Neural cell (in vitro differentiated cells): Measurements from ENCODE around the gene HERC3.

ENCODE experiments used
- CTCF ChIP-seq: fragments of 450-650 bp; IDR thresholded peaks from 2 replicates; pipeline ENCODE4 v1.5.1; 2014; ENCODE audit warnings: antibody characterized with exemption, mild to moderate bottlenecking, moderate library complexity; ENCODE audit not compliant: poor library complexity, severe bottlenecking
- EP300 ChIP-seq: fragments of 450-650 bp; conservative IDR thresholded peaks from 2 replicates; pipeline ENCODE4 v1.6.1; 2014; ENCODE audit warnings: antibody characterized with exemption, mild to moderate bottlenecking, moderate library complexity; ENCODE audit not compliant: poor library complexity, severe bottlenecking
- EZH2 ChIP-seq: fragments of 200-600, 300-800 bp; shearing (Covaris generic), sonication (generic); IDR thresholded peaks from 2 replicates; pipeline ENCODE4 v1.6.1; 2014; ENCODE audit warnings: antibody characterized with exemption, low read length, borderline replicate concordance, mild to moderate bottlenecking; ENCODE audit not compliant: insufficient read depth, poor library complexity, severe bottlenecking
- MXI1 ChIP-seq: fragments of 450-650 bp; conservative IDR thresholded peaks from 2 replicates; pipeline ENCODE4 v1.6.1; 2014; ENCODE audit warnings: antibody characterized with exemption, mild to moderate bottlenecking; ENCODE audit not compliant: poor library complexity, severe bottlenecking
- POLR2AphosphoS5 ChIP-seq: IDR thresholded peaks from 2 replicates; pipeline ENCODE4 v1.6.1; 2012
- RAD21 ChIP-seq: fragments of 450-650 bp; conservative IDR thresholded peaks from 2 replicates; pipeline ENCODE4 v1.6.1; 2014; ENCODE audit warnings: antibody characterized with exemption, mild to moderate bottlenecking, moderate library complexity
- REST ChIP-seq: IDR thresholded peaks from 2 replicates; pipeline ENCODE4 v1.6.1; 2012; ENCODE audit warnings: borderline replicate concordance
- TAF1 ChIP-seq: IDR thresholded peaks from 2 replicates; pipeline ENCODE4 v1.6.1; 2012; ENCODE audit warnings: low read depth

GRCh38 chr4:88757067-88757466, 164.8 kb downstream of the HERC3 start:
- TF ChIP-seq CTCF: no peak
- no peak for TF ChIP-seq EZH2
- no peak for TF ChIP-seq TAF1
- no peak for TF ChIP-seq POLR2AphosphoS5
- no peak for TF ChIP-seq REST
- no peak for TF ChIP-seq EP300
- no peak for TF ChIP-seq RAD21
- no peak for TF ChIP-seq MXI1
